ENCODE results near the gene TAF4. TPM values are rescaled to one million over a fixed set of nuclear protein-coding genes. Genes with fewer than 3 reads are reported as not detected.

TAF4 gene
- polyA plus RNA-seq, 6 donors from 2014 or later: 1.3 to 4.2 (median 1.8) TPM

DNA sequence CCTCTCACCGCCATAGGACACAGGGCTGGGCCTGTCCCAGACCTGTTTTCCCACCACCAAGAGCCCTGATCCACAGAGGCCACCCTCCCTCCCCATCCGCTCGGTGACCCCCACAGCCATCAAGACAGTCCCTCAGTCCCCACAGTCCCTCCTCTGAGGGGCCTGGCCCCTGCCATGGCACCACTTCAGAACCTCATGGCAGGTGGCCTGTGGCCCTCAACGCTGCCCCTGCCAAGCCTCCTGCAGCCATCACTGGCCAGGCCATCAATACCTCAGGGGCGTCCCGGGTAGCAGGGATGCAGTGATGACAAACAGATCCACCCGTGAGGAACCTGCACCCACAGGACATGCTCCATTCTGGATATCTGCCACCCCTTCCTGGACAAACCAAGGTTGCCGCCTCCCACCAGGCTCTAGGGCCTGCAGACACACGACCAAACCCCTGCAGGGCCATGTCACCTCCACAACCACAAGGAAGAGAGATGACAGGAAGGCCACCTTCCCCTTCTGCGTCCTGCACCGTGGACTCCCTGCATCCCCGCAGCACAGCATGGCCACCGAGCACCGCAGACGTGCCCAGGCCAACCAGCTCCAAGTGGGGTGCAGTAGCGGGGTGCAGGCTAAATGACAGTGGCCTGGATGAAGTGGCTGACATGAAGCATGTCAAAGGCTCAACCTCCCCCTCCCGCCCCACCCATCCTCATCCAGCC is 14.0 kb downstream of the TAF4 start:
- Mint-ChIP-seq H3K27ac (peak overlapping the region in 1 of 6 donors; percentile 56), H3K36me3 (no peaks in the 10 kb centered on the region), H3K4me1 (peaks cover 64 to 84% (median 75%) of the 10 kb centered on the region in 3 donors), H3K4me3 (no peak overlapping the region), H3K27me3 (no peaks in the 10 kb centered on the region), H3K9me3 (no peaks in the 10 kb centered on the region)
- ATAC-seq (ENCODE audit: low read depth in 2 of 2) (no peak), DNase-seq (no peak)

DNA sequence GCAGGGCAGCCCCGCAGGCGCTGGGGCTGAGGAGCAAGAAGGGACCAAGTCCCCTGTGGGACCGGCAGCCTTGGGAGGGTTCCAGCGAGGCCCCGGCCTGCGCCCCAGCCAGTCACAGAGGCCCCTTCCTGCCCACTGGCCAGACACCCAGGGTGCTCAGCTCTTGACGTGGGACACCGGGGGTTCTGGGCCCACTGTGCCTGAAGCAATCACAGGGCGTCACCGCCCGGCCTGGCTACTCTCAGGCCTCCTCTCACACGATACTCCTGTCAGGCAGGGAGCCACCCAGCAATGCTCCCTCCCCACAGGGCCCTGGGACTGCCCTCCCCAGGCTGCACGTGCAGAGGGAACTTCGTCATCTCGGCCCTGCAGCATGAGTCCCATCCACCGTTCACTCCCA is 14.5 kb downstream of the TAF4 start:
- Mint-ChIP-seq H3K4me1 (peaks cover 69 to 86% (median 75%) of the 10 kb centered on the region in 3 donors), H3K4me3 (no peak overlapping the region), H3K27ac (peak overlapping the region in 4 of 6 donors; percentile 18 to 75 (median 64)), H3K27me3 (no peaks in the 10 kb centered on the region), H3K36me3 (no peaks in the 10 kb centered on the region), H3K9me3 (no peaks in the 10 kb centered on the region)
- DNase-seq: no peak
- ATAC-seq (ENCODE audit: low read depth in 2 of 2): no peak

DNA sequence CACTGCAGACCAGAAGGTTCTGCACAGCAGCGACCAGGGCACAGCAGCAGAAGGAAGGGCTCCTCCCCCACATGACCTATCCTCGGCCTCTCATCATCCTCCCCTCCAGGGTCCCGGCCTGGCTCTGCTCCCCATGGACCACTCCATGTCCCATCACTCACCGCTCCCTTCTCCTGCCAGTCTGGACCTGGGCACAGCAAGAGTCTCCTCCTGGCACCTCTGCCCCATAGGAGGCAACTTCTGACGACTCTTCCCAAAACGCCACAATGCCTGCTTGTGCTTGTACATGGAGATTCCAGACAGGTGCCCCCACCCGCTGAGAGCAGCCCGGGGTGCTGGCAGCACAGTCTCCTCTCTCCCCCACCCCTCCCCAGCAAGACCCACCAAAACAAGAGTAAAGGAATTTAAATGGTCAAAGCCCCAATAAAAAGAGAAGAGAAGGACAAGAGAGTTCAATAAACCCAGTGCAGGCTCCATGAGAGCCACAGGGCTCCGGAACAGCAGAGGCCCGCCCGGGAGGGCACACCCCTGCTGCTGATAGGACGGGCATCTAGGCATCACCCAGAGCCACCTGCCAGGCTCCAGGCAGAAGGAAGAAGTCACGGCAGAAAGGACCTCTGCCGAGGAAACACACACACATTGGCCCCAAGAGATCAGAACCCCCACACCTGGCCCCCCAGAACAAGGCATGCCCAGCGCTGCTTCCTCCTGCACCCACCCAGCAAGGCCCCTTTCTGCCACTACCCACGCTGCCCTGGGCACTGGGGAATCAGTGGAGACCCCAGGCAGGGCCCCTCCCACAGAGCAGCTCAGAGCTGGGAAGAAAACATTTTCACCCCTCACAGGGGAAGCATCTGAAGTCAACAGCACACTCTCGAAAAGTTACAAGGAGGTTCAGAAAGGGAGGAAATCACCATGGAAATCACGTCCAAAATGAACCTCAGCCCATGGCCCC is 15.2 kb downstream of the TAF4 start:
- ATAC-seq (ENCODE audit: low read depth in 2 of 2) (peak in 1 of 2 donors; percentile 37), DNase-seq (no peak)
- Mint-ChIP-seq H3K9me3 (no peaks in the 10 kb centered on the region), H3K4me1 (peaks cover 71 to 85% (median 74%) of the 10 kb centered on the region in 3 donors), H3K36me3 (no peaks in the 10 kb centered on the region), H3K4me3 (peak overlapping the region in 2 of 8 donors; percentile 49 to 64), H3K27me3 (no peaks in the 10 kb centered on the region), H3K27ac (peak overlapping the region in 5 of 6 donors; percentile 18 to 94 (median 70))

DNA sequence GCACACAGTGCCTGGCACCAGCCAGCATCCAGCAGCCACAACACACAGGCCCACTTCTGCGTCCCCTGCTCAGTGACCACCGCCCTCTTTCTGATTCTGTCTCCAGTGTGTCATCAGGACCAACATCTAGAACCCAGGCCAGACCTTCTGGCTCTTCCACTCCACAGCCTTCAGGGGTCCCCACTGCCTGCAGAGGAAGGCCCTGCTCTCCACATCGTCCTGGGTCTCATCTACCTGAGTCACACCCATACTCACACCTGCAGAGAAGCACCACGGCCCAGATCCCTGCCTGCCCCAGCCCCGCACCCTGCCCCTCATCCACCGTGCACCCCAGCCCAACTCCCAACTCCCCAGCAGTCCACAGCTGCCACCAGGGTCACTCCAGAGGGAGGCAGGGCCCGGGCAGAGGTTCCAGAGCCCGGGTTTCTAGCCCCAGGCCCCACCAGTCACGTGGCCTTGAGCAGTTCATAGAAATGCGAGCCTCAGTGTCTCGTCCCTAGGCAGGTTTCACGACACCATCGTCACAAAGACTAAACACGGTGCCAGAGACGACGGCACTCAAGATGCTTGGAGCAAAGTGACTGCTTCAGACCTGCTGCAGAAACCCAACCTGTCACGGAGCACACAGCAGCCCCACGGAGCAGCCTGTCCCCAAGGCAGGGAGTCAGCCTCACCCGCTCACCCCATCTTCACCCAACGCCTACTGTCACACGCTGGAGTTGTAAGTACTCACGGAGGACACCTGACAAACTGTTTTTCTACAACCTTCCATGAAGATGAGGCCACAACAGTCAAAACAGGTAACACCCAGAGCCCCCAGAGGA is 16.1 kb downstream of the TAF4 start:
- H3K27me3 Mint-ChIP-seq: no peaks in the 10 kb centered on the region
- no peak for ATAC-seq (ENCODE audit: low read depth in 2 of 2)
- peaks cover 73 to 89% (median 75%) of the 10 kb centered on the region in 3 donors for H3K4me1 Mint-ChIP-seq
- no peak overlapping the region for H3K27ac Mint-ChIP-seq
- no peaks in the 10 kb centered on the region for H3K9me3 Mint-ChIP-seq
- H3K36me3 Mint-ChIP-seq: no peaks in the 10 kb centered on the region
- no peak for DNase-seq
- no peak overlapping the region for H3K4me3 Mint-ChIP-seq

DNA sequence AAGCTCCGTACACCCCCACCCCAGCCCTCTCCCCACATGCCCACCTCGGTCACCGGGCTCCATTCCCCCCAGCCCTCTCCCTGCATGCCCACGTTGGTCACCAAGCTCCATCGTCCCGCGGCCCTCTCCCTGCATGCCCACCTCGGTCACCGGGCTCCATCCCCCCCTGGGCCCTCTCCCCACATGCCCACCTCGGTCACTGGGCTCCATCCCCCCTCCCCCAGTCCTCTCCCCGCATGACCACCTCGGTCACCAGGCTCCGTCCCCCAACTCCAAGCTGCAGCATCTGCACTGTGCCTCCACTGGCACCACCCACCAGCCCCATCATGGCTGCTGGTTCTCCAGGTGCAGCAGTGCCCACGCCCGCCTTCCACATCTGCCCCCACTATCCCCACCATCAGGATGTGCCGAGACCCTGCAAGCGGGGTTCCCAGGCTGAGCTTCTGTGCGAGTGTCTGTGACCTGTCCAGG is 16.8 kb downstream of the TAF4 start:
- no peak for DNase-seq
- peaks cover 69 to 87% (median 71%) of the 10 kb centered on the region in 3 donors for H3K4me1 Mint-ChIP-seq
- no peaks in the 10 kb centered on the region for H3K36me3 Mint-ChIP-seq
- no peaks in the 10 kb centered on the region for H3K27me3 Mint-ChIP-seq
- H3K27ac Mint-ChIP-seq: no peak overlapping the region
- ATAC-seq (ENCODE audit: low read depth in 2 of 2): no peak
- peak overlapping the region in 1 of 8 donors; percentile 15 for H3K4me3 Mint-ChIP-seq
- H3K9me3 Mint-ChIP-seq: no peaks in the 10 kb centered on the region

DNA sequence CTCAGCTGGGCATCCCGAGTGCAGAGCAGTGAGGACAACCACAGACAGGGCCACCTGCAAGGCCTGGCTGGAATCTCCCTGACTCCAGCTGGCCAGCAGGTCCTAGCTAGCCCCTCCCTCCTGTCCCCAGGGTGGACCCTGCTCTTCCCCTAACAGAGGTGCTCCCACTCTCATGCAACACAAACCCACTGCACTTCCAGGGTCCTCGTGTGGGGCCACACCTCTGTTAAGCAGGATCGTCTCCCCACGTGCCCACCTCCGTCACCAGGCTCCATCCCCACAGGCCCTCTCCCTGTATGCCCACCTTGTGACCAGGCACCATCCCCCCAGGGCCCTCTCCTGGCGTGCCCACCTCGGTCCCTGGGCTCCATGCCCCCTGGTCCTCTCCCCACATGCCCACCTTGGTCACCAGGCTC is 17.3 kb downstream of the TAF4 start:
- no peaks in the 10 kb centered on the region for H3K27me3 Mint-ChIP-seq
- H3K4me1 Mint-ChIP-seq: peaks cover 73 to 91% (median 74%) of the 10 kb centered on the region in 3 donors
- ATAC-seq (ENCODE audit: low read depth in 2 of 2): no peak

DNA sequence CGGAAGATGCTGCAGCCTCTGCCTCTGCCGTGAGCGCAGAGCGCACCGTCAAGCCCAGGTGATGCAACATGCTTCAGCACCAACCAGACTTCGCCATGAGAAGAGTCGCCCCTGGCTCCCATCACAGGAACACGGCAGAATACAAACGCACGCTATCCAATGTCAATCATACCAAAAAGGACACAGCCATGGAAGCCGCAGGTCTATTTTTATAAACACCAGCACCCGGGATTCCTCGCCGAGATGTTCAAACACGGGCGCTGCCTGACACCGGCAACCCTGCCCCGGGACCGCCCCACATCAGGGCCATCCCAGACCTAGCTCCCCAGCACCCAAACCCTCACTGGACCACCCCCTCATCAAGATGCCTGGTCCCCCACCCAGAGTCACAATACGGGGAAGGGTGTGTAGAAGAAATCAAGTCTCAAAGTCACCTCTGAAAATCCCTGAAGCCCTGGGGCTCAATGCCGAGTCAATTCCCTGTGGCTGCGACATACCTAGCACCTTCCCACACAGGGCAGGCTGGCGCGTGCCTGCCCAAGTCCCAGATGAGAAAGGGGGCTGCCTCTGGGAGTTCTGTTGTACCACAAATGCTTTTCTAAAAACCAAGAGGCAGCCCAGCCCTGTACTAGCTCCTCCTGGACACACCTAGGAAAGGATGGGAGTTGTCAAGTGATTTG is 17.9 kb downstream of the TAF4 start:
- DNase-seq (no peak), ATAC-seq (ENCODE audit: low read depth in 2 of 2) (no peak)
- no peaks in the 10 kb centered on the region for H3K27me3 Mint-ChIP-seq
- no peaks in the 10 kb centered on the region for H3K9me3 Mint-ChIP-seq
- H3K36me3 Mint-ChIP-seq: no peaks in the 10 kb centered on the region
- H3K4me3 Mint-ChIP-seq: no peak overlapping the region
- peaks cover 70 to 88% (median 71%) of the 10 kb centered on the region in 3 donors for H3K4me1 Mint-ChIP-seq
- H3K27ac Mint-ChIP-seq: peak overlapping the region in 1 of 6 donors; percentile 77

More for the DNA sequence above, 17.3 kb downstream of the TAF4 start:
- Mint-ChIP-seq H3K4me3 (no peak overlapping the region), H3K36me3 (no peaks in the 10 kb centered on the region), H3K27ac (no peak overlapping the region), H3K9me3 (no peaks in the 10 kb centered on the region)
- DNase-seq: no peak

DNA sequence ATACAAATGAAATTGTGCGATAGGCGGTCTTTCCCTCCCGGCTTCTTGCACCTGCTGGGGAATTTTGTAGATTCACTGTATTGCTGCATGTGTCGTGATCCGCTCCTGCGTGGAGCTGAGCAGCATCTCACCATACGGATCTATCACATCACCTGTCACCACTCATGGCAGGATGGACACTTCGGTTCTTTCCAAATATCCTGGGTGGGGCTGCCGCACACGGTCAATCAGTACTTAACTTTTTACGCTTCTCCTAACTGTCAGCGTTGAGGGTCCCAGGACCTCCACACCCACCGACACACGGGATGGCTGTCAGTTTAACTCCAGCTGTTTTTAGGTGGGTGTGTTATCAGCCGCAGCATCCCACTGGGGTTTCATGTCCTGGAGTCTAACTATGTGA is 19.2 kb downstream of the TAF4 start:
- no peaks in the 10 kb centered on the region for H3K9me3 Mint-ChIP-seq
- H3K36me3 Mint-ChIP-seq: peaks cover 0 to 5% of the 10 kb centered on the region in 2 donors
- peak overlapping the region in 1 of 6 donors; percentile 78 for H3K27ac Mint-ChIP-seq
- no peaks in the 10 kb centered on the region for H3K27me3 Mint-ChIP-seq
- ATAC-seq (ENCODE audit: low read depth in 2 of 2) (no peak), DNase-seq (no peak)
- no peak overlapping the region for H3K4me3 Mint-ChIP-seq
- peaks cover 68 to 84% (median 75%) of the 10 kb centered on the region in 3 donors for H3K4me1 Mint-ChIP-seq

DNA sequence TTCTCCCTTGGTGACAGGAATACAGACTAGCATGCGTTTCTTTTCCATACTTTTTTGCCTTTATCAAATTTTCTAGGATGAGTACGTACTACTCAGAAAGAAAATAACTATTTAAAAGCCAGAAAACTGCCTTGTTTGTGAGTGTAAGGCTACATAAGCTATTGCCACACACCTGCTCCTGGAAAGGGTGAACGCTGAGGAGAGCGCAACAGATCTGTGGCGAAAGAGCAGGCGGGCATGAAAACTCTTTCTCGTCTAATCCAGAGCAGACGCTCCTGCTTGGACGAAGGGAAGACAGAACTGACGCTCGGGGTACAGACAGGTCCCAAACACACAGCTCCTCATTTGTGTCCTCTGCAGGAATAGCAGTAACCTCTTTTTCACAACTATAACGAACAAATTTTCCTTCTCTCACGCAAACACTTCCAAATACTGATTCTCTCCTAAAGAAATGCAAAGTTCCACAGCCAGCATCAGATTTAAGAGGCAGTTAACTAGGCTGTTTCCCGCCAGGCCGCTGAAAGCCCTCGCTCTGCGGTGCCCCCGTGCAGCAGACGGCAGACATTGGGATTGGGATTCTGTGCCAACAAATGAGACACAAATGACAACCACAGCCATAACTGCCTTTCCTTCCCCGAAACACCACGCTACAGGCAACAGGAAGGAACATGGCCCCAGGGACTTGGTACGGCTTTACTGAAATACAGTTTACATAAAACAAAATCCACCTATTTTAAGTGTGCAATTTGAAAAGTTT is 20.0 kb downstream of the TAF4 start:
- H3K27me3 Mint-ChIP-seq: no peaks in the 10 kb centered on the region
- ATAC-seq (ENCODE audit: low read depth in 2 of 2): no peak
- H3K27ac Mint-ChIP-seq: peak overlapping the region in 1 of 6 donors; percentile 63
- peaks cover 0 to 5% of the 10 kb centered on the region in 2 donors for H3K36me3 Mint-ChIP-seq
- H3K4me1 Mint-ChIP-seq: peaks cover 69 to 80% (median 73%) of the 10 kb centered on the region in 3 donors
- DNase-seq: no peak
- H3K9me3 Mint-ChIP-seq: no peaks in the 10 kb centered on the region
- H3K4me3 Mint-ChIP-seq: no peak overlapping the region

DNA sequence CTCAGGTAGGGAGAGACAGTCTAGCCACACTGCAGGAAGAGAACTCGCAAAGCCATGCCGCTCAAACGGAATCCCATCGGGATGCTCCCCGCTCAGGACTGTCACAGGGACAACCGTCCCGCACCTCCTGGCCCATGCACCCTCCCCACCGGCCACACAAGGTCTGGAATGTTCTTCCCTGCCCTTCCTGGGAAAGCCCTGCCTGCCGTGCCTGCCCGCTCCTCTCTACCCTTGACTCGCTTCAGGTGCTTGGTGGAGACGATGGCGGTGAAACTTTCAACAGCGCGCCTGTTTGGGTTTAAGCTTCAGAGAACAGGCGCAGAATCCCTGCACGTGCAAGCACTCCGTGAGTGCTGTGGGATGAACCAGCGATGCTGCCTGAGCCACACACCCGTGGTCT is 20.6 kb downstream of the TAF4 start:
- H3K27me3 Mint-ChIP-seq: no peaks in the 10 kb centered on the region
- H3K36me3 Mint-ChIP-seq: peaks cover 0 to 5% of the 10 kb centered on the region in 2 donors
- no peak overlapping the region for H3K4me3 Mint-ChIP-seq
- DNase-seq (no peak), ATAC-seq (ENCODE audit: low read depth in 2 of 2) (no peak)
- peak overlapping the region in 1 of 6 donors; percentile 63 for H3K27ac Mint-ChIP-seq
- peaks cover 67 to 80% (median 73%) of the 10 kb centered on the region in 3 donors for H3K4me1 Mint-ChIP-seq
- no peaks in the 10 kb centered on the region for H3K9me3 Mint-ChIP-seq

DNA sequence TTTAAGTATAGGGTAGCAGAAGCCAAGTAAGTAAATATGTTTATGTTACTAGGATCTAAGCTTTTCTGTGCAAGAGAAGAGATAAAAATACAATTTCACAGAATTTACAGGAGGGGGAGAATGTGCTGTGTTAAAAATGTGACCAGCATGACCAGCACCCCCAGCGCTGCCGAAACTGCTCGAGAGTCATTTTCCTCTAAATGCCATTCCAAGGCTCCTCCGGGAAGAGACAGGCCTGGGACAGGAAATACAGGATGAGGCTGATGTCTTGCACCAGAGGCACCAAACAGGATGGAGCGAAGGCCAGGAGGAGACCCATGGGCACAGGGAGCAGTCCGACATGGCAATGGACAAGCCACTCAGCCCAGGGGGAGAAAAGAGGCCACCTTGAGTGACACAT is 21.1 kb downstream of the TAF4 start:
- Mint-ChIP-seq H3K4me3 (peak overlapping the region in 1 of 8 donors; percentile 29), H3K27ac (peak overlapping the region in 1 of 6 donors; percentile 18)
- no peak for DNase-seq

More for the DNA sequence above, 21.1 kb downstream of the TAF4 start:
- H3K4me1 Mint-ChIP-seq: peaks cover 69 to 80% (median 75%) of the 10 kb centered on the region in 3 donors
- H3K36me3 Mint-ChIP-seq: peaks cover 0 to 5% of the 10 kb centered on the region in 2 donors
- no peaks in the 10 kb centered on the region for H3K9me3 Mint-ChIP-seq
- no peak for ATAC-seq (ENCODE audit: low read depth in 2 of 2)
- H3K27me3 Mint-ChIP-seq: no peaks in the 10 kb centered on the region

Data from naive B cell (primary cell).